Stimulated activated CD4-positive, alpha-beta T cell treated with anti-CD3 and anti-CD28 coated beads, Interleukin-2, amount 100 ng/mL, for 48 hours (primary cell): ENCODE results near the gene RFX4.
"Not testable (repeated sequence)": the region's sequence is repeated elsewhere in the genome, so short reads cannot be mapped to it uniquely, and the experiment has no call there.

Experiments
- DNase-seq, 2 donors: peaks; one replicate each; pipeline ENCODE4 v3.0.0-alpha.2; 2020

Gene RFX4

GRCh38 chr12:106647793-106648514, 65.2 kb downstream of the RFX4 start:
- DNase-seq: no peak

GRCh38 chr12:106648736-106649135, 65.9 kb downstream of the RFX4 start:
- no peak for DNase-seq

- no peak for DNase-seq
Measured at GRCh38 chr12:106651552-106651951, 68.7 kb downstream of the RFX4 start.

GRCh38 chr12:106652510-106653015, 69.8 kb downstream of the RFX4 start:
- DNase-seq: no peak

- no peak for DNase-seq
Measured at GRCh38 chr12:106655577-106655976, 72.8 kb downstream of the RFX4 start.

GRCh38 chr12:106657488-106657887, 74.7 kb downstream of the RFX4 start:
- DNase-seq: no peak

- no peak for DNase-seq
Measured at GRCh38 chr12:106663385-106663784, 80.6 kb downstream of the RFX4 start.

- no peak for DNase-seq
Measured at GRCh38 chr12:106669216-106669615, 86.4 kb downstream of the RFX4 start.

- DNase-seq: no peak
Measured at GRCh38 chr12:106670131-106670530, 87.3 kb downstream of the RFX4 start.

- no peak for DNase-seq
Measured at GRCh38 chr12:106671840-106672239, 89.0 kb downstream of the RFX4 start.

GRCh38 chr12:106672314-106673025, 89.7 kb downstream of the RFX4 start:
- no peak for DNase-seq

- no peak for DNase-seq
Measured at GRCh38 chr12:106673141-106673540, 90.3 kb downstream of the RFX4 start.

- DNase-seq: no peak
Measured at GRCh38 chr12:106675651-106676435, 93.0 kb downstream of the RFX4 start.

- no peak for DNase-seq
Measured at GRCh38 chr12:106679574-106679973, 96.8 kb downstream of the RFX4 start.

GRCh38 chr12:106680280-106680679, 97.5 kb downstream of the RFX4 start:
- no peak for DNase-seq

- no peak for DNase-seq
Measured at GRCh38 chr12:106681210-106681609, 98.4 kb downstream of the RFX4 start.

GRCh38 chr12:106682594-106683234, 99.9 kb downstream of the RFX4 start:
- DNase-seq: no peak

GRCh38 chr12:106684497-106684896, 101.7 kb downstream of the RFX4 start:
- no peak for DNase-seq

GRCh38 chr12:106685381-106685780, 102.6 kb downstream of the RFX4 start:
- DNase-seq: no peak

GRCh38 chr12:106687672-106688071, 104.9 kb downstream of the RFX4 start:
- DNase-seq: no peak

GRCh38 chr12:106690569-106691305, 107.9 kb downstream of the RFX4 start:
- no peak for DNase-seq

- not testable (repeated sequence) for DNase-seq
Measured at GRCh38 chr12:106692033-106692432, 109.2 kb downstream of the RFX4 start.
